OCI-M1 (cell line): Measurements from ENCODE around the gene ZNF79.
A peak's percentile ranks its signal among the peaks of the same experiment; 100 is the strongest.

ENCODE experiments used
- DNase-seq: peaks from one replicate; lab custom pipeline; 2025; lab: John Stamatoyannopoulos, UW

Gene ZNF79

GRCh38 chr9:127426756-127427155, 2.6 kb downstream of the ZNF79 start:
- DNase-seq = no peak

GRCh38 chr9:127428348-127428747, 4.2 kb downstream of the ZNF79 start:
- no peak for DNase-seq

GRCh38 chr9:127430415-127430814, 6.2 kb downstream of the ZNF79 start:
- no peak for DNase-seq

GRCh38 chr9:127437497-127438264, 13.5 kb downstream of the ZNF79 start:
- no peak for DNase-seq

- no peak for DNase-seq
Measured at GRCh38 chr9:127438394-127438793, 14.2 kb downstream of the ZNF79 start.

- no peak for DNase-seq
Measured at GRCh38 chr9:127444283-127444920, 20.2 kb downstream of the ZNF79 start.

- no peak for DNase-seq
Measured at GRCh38 chr9:127444921-127445850, 21.0 kb downstream of the ZNF79 start.

GRCh38 chr9:127445851-127446712, 21.9 kb downstream of the ZNF79 start:
- no peak for DNase-seq

GRCh38 chr9:127446713-127447415, 22.7 kb downstream of the ZNF79 start:
- no peak for DNase-seq

- no peak for DNase-seq
Measured at GRCh38 chr9:127447416-127448111, 23.4 kb downstream of the ZNF79 start.

- DNase-seq = no peak
Measured at GRCh38 chr9:127448112-127448805, 24.1 kb downstream of the ZNF79 start.

GRCh38 chr9:127449332-127449966, 25.3 kb downstream of the ZNF79 start:
- DNase-seq = no peak

- peak; percentile 41 for DNase-seq
Measured at GRCh38 chr9:127450243-127450760, 26.1 kb downstream of the ZNF79 start.

- DNase-seq = peak; percentile 96
Measured at GRCh38 chr9:127450830-127451607, 26.8 kb downstream of the ZNF79 start, which contains the start of the genes LRSAM1 and RPL12. LRSAM1 (plus strand) TSS chr9:127451510; CDS start chr9:127454528, 3,018 bp downstream. RPL12 (minus strand) TSS chr9:127451406; CDS start chr9:127451317, 89 bp downstream.

GRCh38 chr9:127451608-127451857, 27.4 kb downstream of the ZNF79 start:
- DNase-seq = peak; percentile 75

- DNase-seq = peak; percentile 51
Measured at GRCh38 chr9:127451858-127452656, 27.9 kb downstream of the ZNF79 start.

GRCh38 chr9:127452691-127453090, 28.5 kb downstream of the ZNF79 start:
- DNase-seq = no peak
